Measurements from ENCODE around the gene GRHPR.

DNA sequence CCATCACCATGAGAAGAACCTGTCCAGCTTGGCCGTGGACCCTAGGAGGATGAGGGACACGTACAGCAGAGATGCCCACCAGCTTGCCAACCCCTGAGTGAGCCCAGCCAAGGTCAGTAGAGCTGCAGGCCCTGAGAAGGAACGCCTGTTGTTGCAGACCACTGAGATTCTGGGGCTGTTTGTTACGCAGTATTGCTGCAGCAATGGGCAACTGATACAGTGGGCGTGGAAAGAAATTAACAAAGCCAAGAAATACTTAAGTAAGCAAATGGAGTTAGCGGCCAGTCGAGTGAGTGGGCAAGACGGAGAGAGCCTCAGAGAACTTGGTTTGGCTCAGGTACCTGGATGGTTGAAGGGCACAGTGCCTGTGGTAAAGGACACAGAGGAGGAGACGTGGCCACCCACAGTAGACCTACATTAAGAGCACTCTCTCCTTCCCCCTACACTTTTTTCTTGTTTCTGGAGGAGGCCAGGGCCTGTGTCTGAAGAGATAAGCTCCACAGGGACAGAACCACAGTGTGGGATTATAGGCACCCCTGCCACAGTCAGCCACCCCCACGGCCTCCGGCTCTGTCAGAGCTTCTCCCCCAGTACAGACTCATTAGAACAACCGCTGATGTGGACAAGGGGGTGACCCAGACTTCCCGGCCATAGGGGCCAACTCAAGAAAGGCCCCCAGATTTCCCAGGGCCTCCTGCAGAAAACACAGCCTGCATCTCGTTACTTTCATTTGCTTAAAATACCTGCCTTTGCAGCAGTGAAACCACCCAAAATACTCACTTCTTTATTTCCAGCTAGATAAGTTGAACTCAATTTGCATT lies 40.1 kb upstream of the GRHPR start:
- TF ChIP-seq GATA3 (IDR thresholded peaks at IDR 0.05; ENCODE audit: low read depth, low read length) (no peak), GATA2 (IDR thresholded peaks at IDR 0.05; ENCODE audit: low read depth, low read length) (no peak)
